ENCODE data around the gene MTCL1.

MTCL1 gene

DNA sequence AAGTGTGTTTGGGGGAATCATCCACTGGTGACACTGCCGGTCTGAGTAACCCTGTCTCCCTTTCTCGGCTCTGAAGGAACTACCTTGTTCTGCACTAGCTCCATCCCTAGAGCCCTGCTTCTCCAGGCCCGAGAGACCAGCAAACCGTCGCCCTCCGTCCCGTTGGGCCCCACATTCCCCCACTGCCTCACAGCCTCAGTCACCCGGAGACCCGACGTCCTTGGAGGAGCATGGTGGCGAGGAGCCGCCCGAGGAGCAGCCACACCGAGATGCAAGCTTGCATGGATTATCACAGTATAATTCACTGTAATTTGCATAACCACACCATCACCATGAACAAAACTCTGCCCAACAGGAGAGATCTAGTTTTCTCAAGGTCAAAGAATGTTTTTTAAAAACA is 126.2 kb downstream of the MTCL1 start:
- DNase-seq (ENCODE audit: low read depth in 2 of 2), result no peak

DNA sequence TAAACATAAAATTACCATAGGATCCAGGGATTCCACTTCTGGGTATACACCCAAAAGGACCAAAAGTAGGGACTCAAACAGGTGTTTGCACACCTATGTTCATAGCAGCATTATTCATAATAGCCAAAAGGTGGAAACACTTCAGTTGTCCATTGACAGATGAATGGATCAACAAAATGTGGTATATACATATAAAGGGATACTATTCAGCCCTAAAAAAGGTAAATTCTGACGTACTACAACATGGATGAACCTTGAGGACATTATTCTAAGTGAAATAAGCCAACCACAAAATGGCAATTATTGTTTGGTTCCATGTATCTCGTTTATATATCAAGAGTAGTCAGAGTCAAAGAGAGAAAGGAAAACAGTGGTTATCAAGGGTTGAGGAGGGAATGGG is 128.1 kb downstream of the MTCL1 start:
- DNase-seq (ENCODE audit: low read depth in 2 of 2), result no peak

DNA sequence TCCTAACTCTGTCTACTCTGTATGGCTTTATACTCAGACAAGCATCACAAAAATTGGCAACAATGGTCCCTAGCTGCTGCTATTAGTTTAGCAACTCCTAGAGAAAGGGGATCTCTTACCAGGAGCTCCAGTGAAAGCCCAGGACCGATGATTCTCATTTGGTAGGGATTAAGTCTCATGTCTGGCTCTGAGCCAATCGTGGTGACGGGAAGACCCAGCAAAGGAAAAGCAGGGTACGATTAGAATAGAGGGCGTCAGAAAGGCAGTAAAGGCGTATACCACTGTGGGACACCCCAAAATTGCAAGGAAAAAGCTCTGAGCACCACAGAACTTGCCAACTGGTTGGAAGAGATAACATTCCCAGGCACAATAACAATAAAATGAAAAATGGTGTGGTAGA is 129.5 kb downstream of the MTCL1 start:
- DNase-seq (ENCODE audit: low read depth in 2 of 2), result no peak

DNA sequence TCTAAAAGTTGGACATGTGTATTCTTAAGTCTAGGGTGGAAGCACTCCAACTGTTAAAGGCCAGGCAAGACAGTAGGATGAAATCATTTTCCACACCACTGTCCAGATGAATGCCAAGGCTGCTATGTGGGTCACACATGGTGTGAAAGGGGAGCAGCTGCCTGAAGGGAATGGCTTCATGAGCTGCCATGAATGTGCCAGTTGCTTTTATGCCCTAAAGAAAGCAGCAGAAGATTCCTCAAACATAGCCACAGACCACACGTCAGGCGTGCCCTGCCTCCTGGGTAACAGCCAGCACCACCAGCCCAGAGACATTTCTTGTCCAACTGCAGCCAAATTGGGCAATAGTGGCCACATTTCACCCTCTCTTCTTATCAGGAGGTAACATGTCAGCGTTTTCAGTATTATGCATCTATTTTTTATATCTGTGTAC is 130.2 kb downstream of the MTCL1 start:
- no peak for DNase-seq (ENCODE audit: low read depth in 2 of 2)

GRCh38 chr18:8839281-8839680 is 133.9 kb downstream of the MTCL1 start:
- no peak for DNase-seq (ENCODE audit: low read depth in 2 of 2)

DNA sequence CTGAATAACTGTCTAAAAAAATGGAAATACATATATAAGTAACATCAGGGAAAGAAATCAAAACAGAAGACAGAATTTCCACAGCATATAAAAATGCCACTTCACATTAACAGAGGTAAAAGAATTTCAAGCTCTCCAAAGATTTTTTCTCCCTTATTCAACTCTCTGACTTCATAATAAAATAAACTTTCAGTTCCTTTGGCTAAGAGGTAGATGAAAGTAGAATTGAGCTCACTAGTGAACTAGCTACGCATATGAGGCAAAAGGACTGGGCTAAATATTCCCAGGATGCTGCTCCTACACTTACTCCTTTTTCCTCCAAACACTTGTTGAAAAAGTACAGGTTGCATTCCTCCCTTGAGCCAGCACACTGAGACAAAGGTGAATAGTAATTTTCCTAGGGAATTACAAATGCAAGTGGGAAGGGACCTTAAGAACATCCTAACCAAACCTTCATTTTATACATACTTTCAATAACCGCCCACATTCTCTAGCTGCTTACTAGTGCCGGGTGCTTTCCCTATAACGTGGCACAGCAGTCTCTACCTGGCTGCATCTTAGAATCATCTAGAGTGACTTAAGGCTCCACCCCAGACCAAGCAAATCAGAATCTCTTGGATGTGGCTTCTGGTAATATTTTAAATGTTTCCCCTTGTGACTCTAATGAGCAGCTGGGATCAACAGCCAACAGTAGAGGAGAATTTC is 136.6 kb downstream of the MTCL1 start:
- no peak for DNase-seq (ENCODE audit: low read depth in 2 of 2)

GRCh38 chr18:8842506-8842905 is 137.2 kb downstream of the MTCL1 start:
- no peak for DNase-seq (ENCODE audit: low read depth in 2 of 2)

DNA sequence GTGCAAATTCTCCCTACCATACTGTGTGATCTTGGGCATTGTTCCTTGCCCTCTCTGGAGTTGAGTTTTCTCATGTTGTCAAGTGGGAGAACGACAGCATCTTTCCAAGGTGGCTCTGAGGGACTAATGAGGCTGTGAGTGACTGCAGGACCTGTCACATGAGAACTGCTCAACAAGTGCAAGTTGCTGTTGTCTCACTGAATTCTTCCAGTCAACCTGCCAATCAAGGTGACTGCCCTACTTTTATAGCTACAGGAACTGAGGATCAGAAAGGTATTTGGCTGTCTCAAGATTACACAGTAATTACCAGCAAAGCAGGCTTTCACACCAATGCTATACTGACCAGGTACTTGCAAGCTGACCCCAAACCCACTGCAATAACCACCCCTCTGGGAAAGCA is 137.6 kb downstream of the MTCL1 start:
- no peak for DNase-seq (ENCODE audit: low read depth in 2 of 2)

- DNase-seq (ENCODE audit: low read depth in 2 of 2), result no peak
Observed at GRCh38 chr18:8844721-8845148, 139.4 kb downstream of the MTCL1 start.

GRCh38 chr18:8845506-8845905 is 140.2 kb downstream of the MTCL1 start:
- no peak for DNase-seq (ENCODE audit: low read depth in 2 of 2)

DNA sequence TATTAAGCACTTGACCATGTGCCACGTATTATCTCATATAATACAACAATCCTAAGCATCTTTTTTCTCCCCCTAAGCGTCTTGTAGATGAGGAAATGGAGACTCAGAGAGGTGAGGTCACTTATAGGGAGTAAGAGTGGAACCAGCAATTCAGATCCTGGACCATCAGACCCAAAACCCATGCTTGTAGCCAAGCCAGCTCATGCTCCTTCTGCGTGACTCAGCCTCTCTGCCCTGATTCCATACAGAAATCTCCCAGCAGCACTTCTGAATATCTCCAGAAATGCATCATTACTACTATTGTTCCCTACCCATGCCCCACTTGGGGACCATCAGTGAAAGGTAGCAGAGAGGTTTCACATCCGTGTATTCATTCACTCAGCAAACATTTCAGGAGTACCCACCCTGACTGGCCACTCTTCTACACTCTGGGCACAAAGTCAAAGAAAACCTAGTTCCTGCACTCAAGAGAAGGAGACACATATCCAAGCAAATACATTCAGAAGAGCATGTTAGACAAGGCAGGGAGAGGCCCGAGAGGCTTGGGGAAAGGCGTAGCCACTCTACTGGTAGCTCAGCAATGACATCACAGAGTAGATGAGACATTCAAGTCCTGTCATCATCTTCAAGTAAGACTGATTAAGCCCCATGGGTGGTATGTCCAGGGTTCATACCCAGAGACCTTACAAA is 141.9 kb downstream of the MTCL1 start:
- DNase-seq (ENCODE audit: low read depth in 2 of 2), result no peak

GRCh38 chr18:8847900-8848299 is 142.5 kb downstream of the MTCL1 start:
- DNase-seq (ENCODE audit: low read depth in 2 of 2), result no peak

- DNase-seq (ENCODE audit: low read depth in 2 of 2), result no peak
Observed at GRCh38 chr18:8848541-8848940, 143.2 kb downstream of the MTCL1 start.

- DNase-seq (ENCODE audit: low read depth in 2 of 2), result no peak
Observed at GRCh38 chr18:8849696-8850095, 144.3 kb downstream of the MTCL1 start.

DNA sequence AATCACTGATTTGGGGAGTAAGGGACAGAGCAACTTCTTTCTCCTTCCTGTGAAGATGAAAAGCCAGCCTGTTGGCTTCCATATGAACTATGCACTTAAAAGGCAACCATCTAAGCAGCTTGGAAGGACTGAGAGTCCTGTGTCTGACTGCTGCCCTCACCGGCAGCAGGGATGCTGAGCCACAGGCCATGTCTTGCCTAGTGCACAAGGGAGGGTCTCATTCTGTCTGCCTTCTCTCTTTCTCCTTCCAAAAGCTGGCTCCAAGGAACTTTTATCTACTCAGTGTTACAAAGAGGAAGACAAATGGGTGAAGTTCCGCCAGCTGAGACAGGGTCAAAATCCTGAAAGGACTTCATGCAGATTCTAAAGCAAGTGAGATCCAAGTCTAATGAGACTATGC is 146.3 kb downstream of the MTCL1 start:
- no peak for DNase-seq (ENCODE audit: low read depth in 2 of 2)

DNA sequence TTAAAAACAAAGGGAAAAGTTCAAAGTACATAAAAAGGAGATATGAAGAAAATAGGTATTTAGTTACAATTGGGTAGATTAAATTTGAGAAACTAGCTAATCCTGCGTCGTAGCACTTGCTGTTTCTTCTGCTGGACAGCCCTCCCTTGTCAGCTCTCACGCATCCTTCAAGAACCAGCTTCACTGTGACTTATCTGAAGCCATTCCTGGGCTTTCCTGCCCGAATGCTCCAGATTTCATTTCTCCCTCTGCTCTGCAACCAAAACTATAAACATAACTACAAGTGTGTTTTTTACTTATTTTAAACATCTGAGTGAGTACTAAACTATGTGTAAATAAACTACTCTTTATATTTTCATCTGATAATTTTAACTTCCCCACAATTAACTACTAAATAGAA is 149.2 kb downstream of the MTCL1 start:
- no peak for DNase-seq (ENCODE audit: low read depth in 2 of 2)

DNA sequence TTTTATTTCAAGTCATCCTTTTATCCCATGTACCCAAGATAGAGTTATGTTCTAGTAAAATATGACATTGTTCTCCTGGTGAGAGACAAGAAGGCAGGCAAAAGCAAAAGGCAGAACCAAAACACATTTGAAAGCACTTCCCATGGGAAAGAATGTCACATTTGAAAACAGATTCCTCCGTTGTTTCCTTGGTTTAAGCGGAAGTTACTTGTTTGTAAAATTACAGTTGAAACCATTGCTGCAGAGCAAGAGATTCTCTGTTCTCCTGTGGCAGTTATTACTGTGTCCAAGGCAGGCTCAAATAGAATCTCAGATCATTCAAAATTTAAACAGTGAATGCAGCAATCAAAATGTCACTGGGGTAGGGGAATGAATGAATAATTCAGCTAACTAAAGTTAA is 149.6 kb downstream of the MTCL1 start:
- no peak for DNase-seq (ENCODE audit: low read depth in 2 of 2)

GRCh38 chr18:8856212-8856611 is 150.9 kb downstream of the MTCL1 start:
- no peak for DNase-seq (ENCODE audit: low read depth in 2 of 2)

DNA sequence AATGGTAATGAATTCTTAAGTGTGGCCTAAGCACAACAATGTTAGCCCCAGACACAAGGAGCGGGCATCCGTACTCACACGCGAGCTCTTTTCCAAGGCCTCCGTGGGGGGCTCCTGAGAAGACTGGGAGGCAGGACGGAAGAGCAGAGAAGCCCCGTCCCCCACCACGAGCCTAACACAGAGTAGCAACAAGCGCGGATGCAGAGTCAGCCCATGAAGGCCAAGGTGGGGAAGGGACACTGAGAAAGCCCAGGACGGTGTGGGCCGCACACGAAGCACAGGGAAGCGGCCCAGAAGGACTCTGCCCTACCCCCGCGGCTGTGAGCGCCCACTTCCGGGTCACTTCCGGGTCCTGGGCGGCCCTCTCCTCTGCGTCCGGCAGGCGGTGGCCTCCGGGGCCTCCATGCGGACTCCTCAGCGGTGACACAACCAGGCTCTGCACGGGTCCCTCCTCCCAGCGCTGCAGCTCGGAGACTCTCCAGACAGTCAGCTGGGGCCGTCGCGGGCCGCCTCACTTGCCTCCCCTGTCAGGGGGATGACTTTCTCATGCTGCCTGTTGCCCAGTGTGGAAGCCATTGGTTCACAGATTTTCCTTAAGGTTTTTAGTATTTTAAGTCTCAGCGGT is 151.5 kb downstream of the MTCL1 start:
- no peak for DNase-seq (ENCODE audit: low read depth in 2 of 2)

GRCh38 chr18:8857806-8858205 is 152.4 kb downstream of the MTCL1 start:
- DNase-seq (ENCODE audit: low read depth in 2 of 2), result no peak

- no peak for DNase-seq (ENCODE audit: low read depth in 2 of 2)
Observed at GRCh38 chr18:8858888-8859511, 153.6 kb downstream of the MTCL1 start.

DNA sequence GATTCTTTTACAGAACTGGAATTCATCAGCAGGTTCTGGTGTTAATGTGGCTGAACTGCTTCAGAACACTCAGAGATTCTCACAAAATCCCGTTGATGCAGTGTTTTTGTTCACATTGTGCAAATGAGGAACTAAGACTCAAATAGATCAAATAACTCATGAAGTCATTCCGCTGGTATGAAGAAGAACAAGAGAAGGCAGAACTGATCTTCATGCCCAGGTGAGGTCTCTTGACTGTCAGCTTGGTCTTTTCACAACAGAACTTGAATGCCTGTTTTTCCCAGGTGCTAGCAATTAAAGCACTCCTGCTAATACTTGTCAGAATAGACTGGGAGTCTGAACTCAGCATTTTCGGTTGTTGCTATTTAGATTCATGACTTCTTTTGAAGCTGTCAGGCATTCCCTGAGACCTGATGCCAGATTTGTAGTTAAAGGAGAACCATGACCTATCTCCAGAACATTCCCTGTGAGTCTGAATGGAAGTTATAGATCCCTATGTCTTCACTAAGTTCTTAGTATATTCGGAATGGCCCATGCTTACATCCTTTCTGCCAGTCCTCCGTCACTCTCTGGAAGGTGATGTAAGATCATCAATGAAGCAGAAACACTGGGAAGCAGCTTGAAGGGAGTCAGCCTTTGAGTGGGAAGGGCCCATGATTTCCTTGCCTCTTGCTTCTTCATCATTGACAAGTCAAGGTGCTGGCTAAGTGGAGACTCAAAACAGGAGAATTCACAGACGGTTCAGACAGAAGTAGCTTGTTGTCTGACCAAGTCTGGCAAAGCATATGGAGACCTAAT is 155.7 kb downstream of the MTCL1 start:
- no peak for DNase-seq (ENCODE audit: low read depth in 2 of 2)
